ENCODE results near the gene UGT2B7.
"Not testable (repeated sequence)": the region's sequence is repeated elsewhere in the genome, so short reads cannot be mapped to it uniquely, and the experiment has no call there.

UGT2B7 gene

DNA sequence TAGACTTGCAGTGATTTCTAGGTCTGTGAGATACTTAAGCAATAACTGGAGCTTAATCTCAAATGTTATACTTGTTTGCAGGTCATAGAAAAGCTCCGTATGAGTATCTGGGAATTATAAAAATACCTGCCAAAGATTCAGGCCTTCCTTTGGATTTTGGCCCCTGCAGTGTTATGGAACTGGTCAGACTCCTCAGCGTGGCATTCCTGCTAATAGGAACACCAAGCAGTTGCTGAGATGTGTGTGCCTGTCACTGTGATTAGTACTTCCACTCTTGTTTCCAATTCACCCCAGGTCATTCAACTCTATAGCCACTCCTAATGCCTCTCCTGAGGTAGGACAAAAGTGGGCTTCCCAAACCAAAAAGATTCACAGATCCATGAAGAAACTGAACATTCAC is 7.8 kb upstream of the UGT2B7 start:
- DNase-seq (ENCODE audit: low read depth): no peak

DNA sequence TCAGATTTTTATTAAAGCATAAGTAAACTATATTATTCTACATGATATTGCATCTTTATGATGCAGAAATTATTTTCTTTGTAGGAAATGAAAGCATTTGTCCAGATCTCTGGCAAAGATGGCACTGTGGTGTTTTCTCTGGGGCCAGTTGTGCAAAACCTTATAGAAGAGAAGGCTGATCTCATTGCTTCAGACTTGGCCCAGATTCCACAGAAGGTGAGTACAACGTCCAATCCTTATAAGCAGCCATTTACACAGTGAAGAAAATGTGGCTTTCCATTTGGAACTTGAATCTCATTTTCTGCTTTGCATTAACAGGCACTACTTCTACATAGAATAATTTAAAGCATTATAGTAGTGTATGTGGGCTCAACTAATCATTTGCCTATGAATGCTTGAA is 6.9 kb upstream of the UGT2B7 start:
- DNase-seq (ENCODE audit: low read depth): no peak

DNA sequence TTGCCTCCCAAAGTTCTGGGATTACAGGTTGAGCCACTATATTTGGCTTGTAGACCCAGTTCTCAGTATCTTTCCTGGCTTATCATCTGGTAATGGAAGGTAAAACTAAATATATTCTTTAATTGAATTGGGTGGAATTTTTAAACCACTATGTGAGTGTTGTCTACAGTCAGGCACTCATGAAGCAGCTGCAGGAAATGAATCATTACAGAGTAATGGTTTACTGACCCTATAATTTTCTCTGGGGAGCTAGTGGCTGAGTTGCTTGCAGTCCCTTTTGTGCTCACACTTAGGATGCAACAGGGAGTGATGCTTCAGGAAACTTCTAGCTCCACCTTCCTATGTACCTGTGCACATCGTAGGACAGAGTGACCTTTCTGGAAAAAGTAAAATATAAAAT is 4.1 kb upstream of the UGT2B7 start:
- DNase-seq (ENCODE audit: low read depth): no peak

DNA sequence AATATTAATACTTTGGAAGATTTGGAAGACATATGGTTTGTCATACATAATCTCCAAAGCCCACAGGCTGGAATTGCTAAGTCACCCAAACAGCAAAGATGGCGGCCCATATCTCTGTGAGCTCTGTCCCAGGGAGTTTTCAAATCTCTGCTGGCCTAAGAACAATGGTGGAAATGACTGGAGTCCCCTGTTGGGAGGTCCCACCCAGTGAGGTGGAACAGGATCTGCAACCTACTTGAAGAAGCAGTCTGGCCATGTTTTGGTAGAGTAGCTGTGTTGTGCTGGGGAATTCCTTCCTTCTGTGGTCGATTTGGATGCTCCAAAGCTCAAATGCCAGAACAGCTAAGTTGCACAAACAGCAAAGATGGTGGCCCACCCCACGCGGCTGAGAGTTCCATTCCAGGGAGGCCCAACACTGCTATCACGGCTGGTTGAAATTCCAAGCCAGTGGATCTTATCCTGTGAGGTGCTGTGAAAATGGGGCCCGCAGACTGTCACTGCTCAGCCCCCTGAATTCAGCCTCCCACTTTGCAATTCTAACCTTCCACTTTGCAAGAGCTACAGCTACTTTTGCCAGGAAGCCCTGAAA is 3.2 kb upstream of the UGT2B7 start:
- no peak for DNase-seq (ENCODE audit: low read depth)

DNA sequence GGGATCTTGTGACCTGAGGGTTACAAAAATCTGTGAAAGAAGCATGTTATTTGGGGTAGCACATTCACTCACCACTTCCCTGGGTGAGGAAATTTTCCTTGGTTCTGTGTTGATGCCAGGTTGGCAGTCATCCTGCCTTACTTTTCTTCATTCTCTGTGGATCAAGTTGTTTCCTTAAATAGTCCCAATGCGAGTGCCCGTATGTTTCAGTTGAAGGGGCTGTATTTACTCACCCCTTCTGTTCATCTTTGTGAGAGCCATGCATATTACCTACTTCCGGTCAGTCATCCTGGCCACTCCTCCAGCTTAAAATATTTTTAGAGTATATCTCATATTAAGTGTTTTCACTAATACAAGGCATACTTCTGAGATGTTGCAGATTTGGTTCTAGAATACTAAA is 2.6 kb upstream of the UGT2B7 start:
- DNase-seq (ENCODE audit: low read depth): no peak

DNA sequence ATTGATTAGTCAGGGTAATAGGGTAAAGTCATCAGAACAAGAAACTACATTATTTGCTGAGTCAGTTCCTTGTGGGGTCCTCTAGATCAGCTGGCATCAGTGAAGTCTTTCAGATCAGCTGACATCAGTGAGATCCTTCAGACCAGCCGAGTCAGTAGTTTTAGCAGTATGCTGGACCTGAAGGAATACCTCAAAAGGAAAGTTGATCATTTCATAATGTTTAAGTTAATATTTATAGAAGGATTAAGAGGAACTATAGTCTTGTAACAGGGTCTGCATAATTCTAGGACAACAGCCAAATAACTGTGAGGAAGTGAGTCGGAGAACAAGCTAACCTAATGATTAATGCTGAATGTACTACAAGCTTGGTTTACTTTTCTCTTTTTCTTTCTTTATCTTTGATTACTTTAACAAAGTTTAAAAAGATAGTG is 958 bp upstream of the UGT2B7 start:
- DNase-seq (ENCODE audit: low read depth): no peak

DNA sequence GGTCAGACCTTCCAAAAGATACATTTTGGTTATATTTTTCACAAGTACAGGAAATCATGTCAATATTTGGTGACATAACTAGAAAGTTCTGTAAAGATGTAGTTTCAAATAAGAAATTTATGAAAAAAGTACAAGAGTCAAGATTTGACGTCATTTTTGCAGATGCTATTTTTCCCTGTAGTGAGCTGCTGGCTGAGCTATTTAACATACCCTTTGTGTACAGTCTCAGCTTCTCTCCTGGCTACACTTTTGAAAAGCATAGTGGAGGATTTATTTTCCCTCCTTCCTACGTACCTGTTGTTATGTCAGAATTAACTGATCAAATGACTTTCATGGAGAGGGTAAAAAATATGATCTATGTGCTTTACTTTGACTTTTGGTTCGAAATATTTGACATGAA is 536 bp downstream of the UGT2B7 start:
- DNase-seq (ENCODE audit: low read depth): no peak

DNA sequence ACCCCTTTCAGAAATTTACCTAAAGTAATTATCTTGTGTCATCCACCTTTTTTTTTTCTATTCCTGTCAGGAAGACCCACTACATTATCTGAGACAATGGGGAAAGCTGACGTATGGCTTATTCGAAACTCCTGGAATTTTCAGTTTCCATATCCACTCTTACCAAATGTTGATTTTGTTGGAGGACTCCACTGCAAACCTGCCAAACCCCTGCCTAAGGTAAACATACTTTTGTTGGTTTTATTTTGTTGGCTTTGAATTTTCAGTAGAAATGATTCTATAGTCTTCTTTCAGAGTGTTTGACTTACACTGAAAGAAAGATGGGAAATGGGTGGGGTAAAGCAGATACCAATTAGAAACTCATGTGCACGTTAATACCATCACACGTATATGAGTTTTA is 2.2 kb downstream of the UGT2B7 start:
- no peak for DNase-seq (ENCODE audit: low read depth)

DNA sequence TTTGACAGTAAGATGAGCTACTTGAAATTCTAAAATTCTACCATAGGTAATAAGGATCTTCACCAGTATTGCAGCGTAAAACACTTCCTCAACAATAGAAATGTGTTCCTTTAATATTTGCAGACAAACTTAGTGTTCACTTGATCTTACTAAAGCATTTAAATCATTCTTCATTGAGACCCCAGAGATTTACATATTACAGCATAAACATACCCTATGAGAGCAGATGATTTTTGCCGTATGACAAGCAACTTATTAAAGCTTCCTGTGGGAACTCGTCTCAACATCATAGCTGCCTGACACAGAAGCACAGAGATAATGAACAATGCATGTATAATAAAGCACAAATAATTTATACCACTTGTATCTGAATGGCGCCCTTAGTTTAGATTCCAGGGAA is 3.6 kb downstream of the UGT2B7 start:
- DNase-seq (ENCODE audit: low read depth): no peak

DNA sequence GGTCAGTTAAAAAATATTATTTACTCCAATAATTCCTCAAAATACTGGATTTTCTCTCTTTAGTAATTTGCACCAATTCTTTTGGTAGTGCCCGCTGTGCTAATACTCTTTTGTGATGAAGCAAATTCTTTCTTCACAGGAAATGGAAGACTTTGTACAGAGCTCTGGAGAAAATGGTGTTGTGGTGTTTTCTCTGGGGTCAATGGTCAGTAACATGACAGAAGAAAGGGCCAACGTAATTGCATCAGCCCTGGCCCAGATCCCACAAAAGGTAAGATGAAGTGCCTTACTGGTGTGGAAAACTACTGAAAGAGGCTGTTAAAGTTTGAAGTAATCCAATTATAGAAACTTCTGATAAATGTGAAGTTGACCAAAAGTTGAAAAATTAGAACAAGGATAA is 6.4 kb downstream of the UGT2B7 start:
- DNase-seq (ENCODE audit: low read depth): not testable (repeated sequence)

DNA sequence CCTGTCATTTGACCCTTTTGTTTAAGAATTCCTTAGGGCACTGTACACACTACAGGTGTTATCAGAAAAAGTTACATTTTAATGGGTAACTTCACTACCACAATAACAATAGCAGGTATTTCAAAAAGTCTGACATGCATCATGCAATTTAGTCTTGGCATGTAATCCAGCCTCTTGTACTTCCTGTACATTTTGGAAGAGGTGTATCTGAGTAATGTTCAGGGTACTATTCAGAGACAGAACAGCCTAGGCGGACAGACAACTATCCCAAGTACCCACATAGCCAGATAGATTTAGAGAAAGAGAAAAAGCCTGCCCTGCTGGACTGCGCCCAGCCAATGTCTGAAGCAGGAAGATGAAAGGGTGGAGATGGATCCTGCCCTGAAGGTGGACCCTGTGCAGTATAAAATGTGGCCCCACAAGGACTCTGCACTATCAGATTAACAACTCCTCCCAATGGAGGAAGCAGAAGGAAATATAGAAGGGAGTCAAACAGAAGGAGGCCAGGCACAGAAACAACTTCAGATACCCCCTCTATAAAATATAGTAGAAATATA is 8.5 kb downstream of the UGT2B7 start:
- DNase-seq (ENCODE audit: low read depth): no peak

DNA sequence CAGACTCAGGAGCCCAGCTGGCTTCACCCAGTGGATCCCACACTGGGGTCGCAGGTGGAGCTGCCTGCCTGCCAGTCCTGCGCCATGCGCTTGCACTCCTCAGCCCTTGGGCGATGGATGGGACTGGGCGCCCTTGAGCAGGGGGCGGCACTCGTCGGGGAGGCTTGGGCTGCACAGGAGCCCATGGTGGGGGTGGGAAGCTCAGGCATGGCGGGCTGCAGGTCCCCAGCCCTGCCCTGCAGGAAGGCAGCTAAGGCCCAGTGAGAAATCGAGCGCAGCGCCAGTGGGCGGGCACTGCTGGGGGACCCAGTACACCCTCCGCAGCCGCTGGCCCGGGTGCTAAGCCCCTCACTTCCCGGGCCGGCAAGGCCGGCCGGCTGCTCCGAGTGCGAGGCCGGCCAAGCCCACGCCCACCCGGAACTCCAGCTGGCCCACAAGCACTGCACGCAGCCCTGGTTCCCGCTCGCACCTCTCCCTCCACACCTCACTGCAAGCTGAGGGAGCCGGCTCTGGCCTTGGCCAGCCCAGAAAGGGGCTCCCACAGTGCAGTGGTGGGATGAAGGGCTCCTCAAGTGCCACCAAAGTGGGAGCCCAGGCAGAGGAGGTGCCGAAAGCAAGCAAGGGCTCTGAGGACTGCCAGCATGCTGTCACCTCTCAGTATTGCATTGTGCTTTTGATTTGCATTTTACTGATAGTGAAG is 19.0 kb downstream of the UGT2B7 start:
- not testable (repeated sequence) for DNase-seq (ENCODE audit: low read depth)

DNA sequence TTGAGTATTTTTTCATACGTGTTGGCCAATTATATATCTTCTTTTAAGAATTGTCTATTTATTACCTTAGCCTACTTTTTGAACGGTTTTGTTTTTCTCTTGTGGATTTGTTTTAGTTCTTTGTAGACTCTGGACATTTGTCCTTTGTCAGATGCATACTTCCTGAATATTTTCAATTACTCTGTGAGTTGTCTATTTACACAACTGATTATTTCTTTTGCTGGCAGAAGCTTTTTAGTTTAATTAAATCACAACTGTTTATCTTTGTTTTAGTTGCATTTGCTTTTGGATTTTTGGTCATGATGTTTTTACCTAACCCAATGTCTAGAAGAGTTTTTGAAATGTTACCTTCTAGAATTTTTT is 19.6 kb downstream of the UGT2B7 start:
- no peak for DNase-seq (ENCODE audit: low read depth)

DNA sequence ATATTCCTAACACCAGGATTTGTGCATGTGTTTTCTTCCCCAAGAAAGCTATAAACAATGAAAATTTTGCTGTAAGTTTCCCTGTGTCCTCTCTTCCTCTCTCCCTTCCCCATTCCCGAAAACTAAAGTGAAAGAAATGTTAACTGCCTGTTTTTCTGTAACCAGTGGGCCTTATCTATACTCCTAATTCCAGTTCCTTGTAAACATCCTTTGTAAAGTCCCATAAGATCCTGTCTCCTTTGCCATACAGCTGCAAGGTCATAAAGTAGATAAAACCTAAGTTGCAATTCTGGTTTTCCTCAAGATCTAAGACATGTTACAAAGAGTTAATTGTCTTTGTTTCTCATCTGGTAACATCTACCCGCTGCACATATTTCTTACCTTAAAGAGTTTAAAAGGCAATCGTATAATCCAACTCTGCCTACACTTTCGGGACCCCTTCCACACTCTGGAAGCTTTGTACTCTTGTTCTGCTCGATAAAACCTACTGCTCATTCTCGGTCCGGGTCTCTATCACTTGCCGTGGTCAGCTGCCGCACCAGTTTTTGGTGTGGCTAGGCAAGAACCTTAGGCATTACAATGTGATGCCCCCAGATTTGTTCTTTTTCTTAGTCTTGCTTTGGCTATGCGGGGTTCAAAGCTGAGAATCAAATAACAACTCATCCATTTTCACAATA is 20.5 kb downstream of the UGT2B7 start:
- no peak for DNase-seq (ENCODE audit: low read depth)

DNA sequence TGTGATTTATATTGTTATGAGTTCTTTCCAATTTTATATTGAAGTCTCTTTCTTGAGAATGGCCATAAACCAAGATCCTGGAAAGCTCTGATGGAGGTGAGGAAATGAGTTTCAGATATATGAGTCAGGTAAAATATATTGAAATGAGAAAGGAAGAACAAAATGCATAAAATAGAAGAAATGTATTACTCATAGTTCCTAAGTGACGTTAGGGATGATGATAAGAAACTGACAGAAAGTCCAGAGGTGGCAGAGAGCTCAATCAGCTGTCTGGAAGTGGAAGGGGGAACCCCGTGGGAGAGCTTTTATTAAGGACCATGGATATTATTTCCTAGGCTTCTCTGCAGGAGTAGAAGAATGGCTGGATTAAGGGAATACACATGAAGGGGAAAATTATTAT is 24.6 kb downstream of the UGT2B7 start:
- no peak for DNase-seq (ENCODE audit: low read depth)

DNA sequence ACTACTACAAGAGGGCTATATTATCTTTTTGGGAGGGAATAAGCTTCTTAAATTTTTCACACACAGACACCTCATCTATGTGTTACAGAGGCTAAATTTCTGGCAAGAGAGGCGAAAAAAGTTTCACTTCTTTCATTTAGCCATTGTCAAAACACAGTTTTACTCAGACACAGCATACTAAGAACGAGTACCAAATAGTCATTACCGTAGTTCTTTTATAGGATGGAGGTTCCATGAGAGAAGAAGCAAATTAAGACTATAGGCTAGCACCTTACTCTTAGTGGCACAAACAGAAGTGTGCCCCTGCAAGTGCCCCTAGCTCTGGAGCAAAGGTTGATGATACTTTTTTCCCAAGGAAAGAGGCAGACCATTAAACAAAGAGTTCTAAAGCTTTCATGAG is 26.2 kb downstream of the UGT2B7 start:
- DNase-seq (ENCODE audit: low read depth): no peak

DNA sequence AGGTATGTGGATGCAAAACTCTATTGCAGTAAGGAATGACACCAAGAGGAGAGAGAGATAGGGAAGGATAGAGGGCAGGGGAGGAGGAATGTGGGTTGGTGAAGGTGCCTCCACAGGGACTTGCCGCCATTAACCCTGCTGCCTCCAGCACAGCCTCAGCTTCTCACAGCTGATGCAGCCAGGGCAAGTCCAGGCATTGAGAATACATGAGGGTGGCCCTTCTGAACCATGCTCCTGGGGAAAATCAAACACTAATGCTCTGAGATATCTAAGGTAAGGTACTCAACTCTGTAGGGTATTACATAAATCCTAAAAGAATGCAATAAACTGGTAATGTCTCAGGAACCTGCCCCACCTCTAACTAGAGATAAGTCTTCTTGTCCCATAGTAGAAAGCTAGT is 28.7 kb downstream of the UGT2B7 start:
- DNase-seq (ENCODE audit: low read depth): no peak

DNA sequence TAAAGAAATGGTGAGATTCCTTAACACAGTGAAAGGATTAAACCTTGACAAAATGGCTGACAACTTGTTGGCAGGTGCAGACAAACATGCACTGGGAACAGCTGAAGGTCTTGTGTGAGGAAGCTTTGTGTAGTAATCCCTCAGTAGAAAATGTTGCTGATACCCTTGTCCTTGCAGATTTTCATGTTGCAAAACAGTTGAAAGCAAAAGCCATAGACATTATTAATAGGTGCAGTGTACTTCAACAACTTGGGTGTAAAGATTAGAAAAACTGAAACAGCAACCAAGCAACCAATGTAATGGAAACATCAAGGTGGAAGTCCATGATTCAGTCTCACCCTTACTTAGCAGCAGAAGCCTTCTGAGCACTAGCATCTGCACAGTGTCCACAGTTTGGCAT is 29.8 kb downstream of the UGT2B7 start:
- no peak for DNase-seq (ENCODE audit: low read depth)

DNA sequence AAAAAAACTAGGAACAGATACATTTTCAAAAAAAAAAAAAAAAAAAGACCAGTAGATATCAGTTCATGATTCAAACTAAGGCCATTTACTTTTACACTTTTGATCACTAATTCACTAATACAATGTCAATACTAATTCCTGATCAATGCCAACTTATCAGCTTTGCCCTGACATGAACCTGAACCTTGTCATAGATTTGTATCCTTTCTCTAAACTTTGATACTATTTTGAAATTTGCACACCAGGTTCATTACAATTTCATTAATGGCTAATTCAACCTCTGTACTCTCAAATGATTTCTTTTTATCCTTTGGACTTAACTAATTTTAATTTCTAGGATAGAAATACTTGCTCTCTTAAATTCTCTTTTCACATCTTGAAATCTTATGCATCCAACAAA is 37.7 kb downstream of the UGT2B7 start:
- DNase-seq (ENCODE audit: low read depth): no peak

DNA sequence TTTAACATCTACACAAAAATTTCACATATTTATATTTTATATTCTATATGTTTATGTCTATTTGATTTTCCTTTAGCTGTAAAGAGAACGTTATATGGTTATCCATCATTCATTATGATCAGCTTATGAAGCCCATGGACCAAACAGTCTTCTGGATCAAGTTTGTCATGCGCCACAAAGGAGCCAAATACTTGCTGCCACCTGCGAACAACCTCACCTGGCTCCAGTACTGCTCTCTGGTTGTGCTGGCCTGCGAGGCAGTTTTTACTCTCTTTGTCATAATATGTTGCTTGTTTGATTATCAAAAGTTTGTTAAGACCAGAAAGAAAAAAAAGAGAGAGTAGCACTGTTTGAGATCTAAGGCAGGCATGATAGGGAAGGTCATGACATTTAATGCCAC is 38.2 kb downstream of the UGT2B7 start:
- no peak for DNase-seq (ENCODE audit: low read depth)

DNA sequence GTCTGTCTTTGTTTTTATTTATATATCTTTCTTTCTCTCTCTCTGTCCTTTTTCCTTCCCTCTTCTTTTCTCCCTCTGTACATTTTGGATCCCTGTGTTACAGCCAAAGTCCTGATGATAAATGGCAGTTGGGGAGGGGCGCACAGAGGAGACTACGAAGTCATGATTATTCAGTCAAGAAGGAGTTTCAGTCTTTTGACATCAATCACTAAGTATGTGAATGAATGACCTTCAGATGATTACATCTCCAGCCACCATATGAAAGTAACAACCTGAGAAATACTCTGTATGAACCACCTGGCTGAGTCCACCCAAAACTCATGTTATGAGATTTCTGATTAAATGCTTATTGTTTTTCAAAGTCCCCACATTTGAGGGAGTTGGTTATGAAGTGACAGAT is 45.0 kb downstream of the UGT2B7 start:
- no peak for DNase-seq (ENCODE audit: low read depth)

DNA sequence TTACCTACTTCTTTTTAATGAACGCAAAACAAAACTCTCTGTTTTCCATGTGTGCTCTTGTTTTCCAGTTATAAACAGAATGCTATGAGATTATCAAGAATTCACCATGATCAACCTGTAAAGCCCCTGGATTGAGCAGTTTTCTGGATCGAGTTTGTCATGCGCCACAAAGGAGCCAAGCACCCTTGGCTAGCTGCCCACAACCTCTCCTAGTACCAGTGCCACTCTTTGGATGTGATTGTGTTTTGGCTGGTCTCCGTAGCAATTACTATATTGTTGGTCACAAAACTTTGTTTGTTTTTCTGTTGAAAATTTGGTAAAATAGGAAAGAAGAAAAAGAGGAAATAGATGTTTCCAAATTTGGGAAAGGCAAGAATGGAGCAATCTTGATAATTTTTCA is 51.1 kb downstream of the UGT2B7 start:
- DNase-seq (ENCODE audit: low read depth): no peak

DNA sequence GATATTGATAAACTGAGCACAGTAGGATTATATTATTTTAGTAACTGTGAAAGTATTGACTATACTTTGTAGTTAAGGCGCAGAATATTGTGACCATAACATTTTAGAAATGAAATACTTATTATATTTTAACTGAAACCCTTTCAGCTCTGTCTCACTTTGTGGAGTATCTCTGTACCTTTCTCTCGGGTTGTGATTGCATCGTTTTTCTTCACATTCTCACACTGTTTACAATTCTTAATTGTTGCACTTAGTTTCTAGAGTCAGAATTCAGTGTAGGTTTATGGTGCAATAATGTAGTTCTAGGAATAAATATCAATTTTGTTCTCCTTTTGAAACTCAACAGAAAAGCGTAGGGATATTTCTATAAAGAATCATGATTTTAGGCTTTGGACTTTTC is 57.7 kb downstream of the UGT2B7 start:
- no peak for DNase-seq (ENCODE audit: low read depth)

DNA sequence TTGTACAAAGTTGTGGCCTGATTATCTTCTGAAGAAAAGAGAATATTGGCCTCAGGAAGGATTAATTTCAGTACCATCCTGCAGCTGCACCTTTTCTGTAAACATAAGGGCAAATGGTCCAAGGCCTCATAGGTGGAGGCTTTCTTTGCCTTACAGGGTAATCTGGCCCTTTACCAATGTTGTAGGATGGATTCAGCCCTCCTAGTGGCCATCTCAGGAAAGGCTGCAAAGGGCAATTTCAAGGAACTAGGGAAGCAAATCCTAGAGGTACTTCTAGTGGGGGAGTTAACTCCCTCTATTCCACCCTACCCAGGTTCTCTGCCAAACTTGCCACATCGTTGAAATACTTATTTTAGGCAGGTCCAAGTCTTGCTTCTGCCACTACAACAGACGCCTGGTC is 60.6 kb downstream of the UGT2B7 start:
- DNase-seq (ENCODE audit: low read depth): no peak

All from stimulated activated CD4-positive, alpha-beta T cell treated with anti-CD3 and anti-CD28 coated beads, Interleukin-2, amount 100 ng/mL, for 4 hours (primary cell).